GM23248 (cell line): ENCODE data around the gene SLC46A2. TPM values are rescaled to one million over a fixed set of nuclear protein-coding genes. Genes with fewer than 3 reads are reported as not detected.

Source experiments
- DNase-seq: peaks from one replicate; pipeline ENCODE4 v3.0.0-alpha.2; 2015
- H2AFZ ChIP-seq: fragments of 200-600 bp; sonication (generic); 2 replicates; pipeline ENCODE4 v1.6.1; 2016; ENCODE audit warnings: antibody characterized with exemption
- H3F3A ChIP-seq: fragments of 200-600 bp; sonication (generic); 2 replicates; pipeline ENCODE4 v1.6.1; 2016; ENCODE audit warnings: mild to moderate bottlenecking, antibody characterized with exemption, mixed run types; ENCODE audit not compliant: insufficient read depth
- H3K27ac ChIP-seq: fragments of 200-600 bp; sonication (generic); 2 replicates; pipeline ENCODE4 v1.5.1; 2016; ENCODE audit warnings: mild to moderate bottlenecking
- H3K27me3 ChIP-seq: fragments of 200-600 bp; sonication (generic); replicated peaks from 2 replicates; pipeline ENCODE4 v1.6.1; 2016; ENCODE audit warnings: mild to moderate bottlenecking; ENCODE audit not compliant: insufficient read depth
- H3K36me3 ChIP-seq: fragments of 200-600 bp; sonication (generic); 2 replicates; pipeline ENCODE4 v1.6.1; 2016; ENCODE audit warnings: low read depth, mild to moderate bottlenecking
- H3K4me1 ChIP-seq: fragments of 200-600 bp; sonication (generic); 2 replicates; pipeline ENCODE4 v1.6.1; 2016; ENCODE audit warnings: mild to moderate bottlenecking; ENCODE audit not compliant: insufficient read depth
- H3K4me2 ChIP-seq: fragments of 200-600 bp; sonication (generic); one replicate; pipeline ENCODE4 v1.6.1; 2016; ENCODE audit warnings: mild to moderate bottlenecking; ENCODE audit not compliant: unreplicated experiment
- H3K4me3 ChIP-seq: fragments of 200-600 bp; sonication (generic); 2 replicates; pipeline ENCODE4 v1.5.1; 2016; ENCODE audit warnings: mild to moderate bottlenecking
- H3K79me2 ChIP-seq: fragments of 200-600 bp; sonication (generic); 2 replicates; pipeline ENCODE4 v1.6.1; 2016; ENCODE audit warnings: mild to moderate bottlenecking; ENCODE audit not compliant: insufficient read depth
- H3K9ac ChIP-seq: fragments of 200-600 bp; sonication (generic); 2 replicates; pipeline ENCODE4 v1.6.1; 2016; ENCODE audit warnings: mild to moderate bottlenecking
- H3K9me2 ChIP-seq: fragments of 200-600 bp; sonication (generic); 2 replicates; pipeline ENCODE4 v1.6.1; 2016; ENCODE audit warnings: mixed run types, mild to moderate bottlenecking, moderate library complexity; ENCODE audit not compliant: insufficient read depth
- H3K9me3 ChIP-seq: fragments of 200-600 bp; sonication (generic); one replicate; pipeline ENCODE4 v1.6.1; 2017; ENCODE audit warnings: low read depth
- H4K20me1 ChIP-seq: fragments of 200-600 bp; sonication (generic); 2 replicates; pipeline ENCODE4 v1.6.0; 2016; ENCODE audit not compliant: insufficient read depth
- EZH2 ChIP-seq: fragments of 200-600 bp; sonication (generic); IDR thresholded peaks from 2 replicates; pipeline ENCODE4 v1.6.1; 2018; ENCODE audit warnings: antibody characterized with exemption, mild to moderate bottlenecking; ENCODE audit not compliant: insufficient read depth, poor library complexity, severe bottlenecking
- EZH2phosphoT487 ChIP-seq: fragments of 200-600 bp; sonication (generic); IDR thresholded peaks from 2 replicates; pipeline ENCODE4 v1.6.1; 2018; ENCODE audit warnings: antibody characterized with exemption, moderate library complexity, mild to moderate bottlenecking, low read depth; ENCODE audit not compliant: insufficient read depth
- whole genome bisulfite sequencing, 2 experiments: methylation state at CpG; one replicate each; pipeline ENCODE4 v1.1.6; 2015 to 2017; ENCODE audit warnings: low lambda C conversion rate in 2 of 2, low coverage in 1 of 2; ENCODE audit errors: missing lambda C conversion rate in 2 of 2; 5-methylcytosine and 5-hydroxymethylcytosine counted together
- in situ Hi-C: fragments of 300-500 bp; cut with MboI; formaldehyde crosslinking; loops from 2 replicates; pipeline ENCODE4 v1.15.0; 2020
- polyA plus RNA-seq: library from polyadenylated mRNA; unstranded; fragments of >200 nt; fragmentation: Nextera tagmentation; extraction: Ambion mirVana; gene quantifications from 2 replicates; pipeline ENCODE4 v1.2.1, GENCODE V29; 2016
- total RNA-seq: library from RNA; depleted of rRNA; stranded (reverse); fragments of >200 nt; shearing (Covaris generic); gene quantifications from 2 replicates; pipeline ENCODE4 v1.2.3, GENCODE V29; 2014

Gene SLC46A2
- total and polyA plus RNA-seq, 2 experiments from 2014 or later: not detected

- Histone ChIP-seq H3K4me2 (no peak overlapping the region), H3K4me3 (no peak overlapping the region), H3K27me3 (no peaks in the 10 kb centered on the region), H3K9ac (no peak overlapping the region), H3K4me1 (peaks cover 11% of the 10 kb centered on the region), H3K79me2 (peaks cover 31% of the 10 kb centered on the region), H3K36me3 (peaks cover 4% of the 10 kb centered on the region; the same call in 1 of the 2 replicates), H4K20me1 (no peaks in the 10 kb centered on the region), H3K9me2 (no peaks in the 10 kb centered on the region), H3F3A (peaks cover 18% of the 10 kb centered on the region), H3K27ac (no peak overlapping the region), H3K9me3 (no peaks in the 10 kb centered on the region), H2AFZ (no peak overlapping the region)
- 87 to 91% methylated on average over 10 of the region's 10 CpGs for WGBS, 2 experiments
- in situ Hi-C loops: no loop called here
- TF ChIP-seq EZH2: no peak
- TF ChIP-seq EZH2phosphoT487: no peak
- DNase-seq: no peak
Observed at GRCh38 chr9:112854657-112855056, 36.0 kb downstream of the SLC46A2 start.

GRCh38 chr9:112853882-112854585 lies 36.6 kb downstream of the SLC46A2 start:
- Histone ChIP-seq H3K9me3 (no peaks in the 10 kb centered on the region), H3F3A (peaks cover 12% of the 10 kb centered on the region), H3K79me2 (peaks cover 28% of the 10 kb centered on the region), H3K27me3 (no peaks in the 10 kb centered on the region), H4K20me1 (no peaks in the 10 kb centered on the region), H3K4me1 (peaks cover 10% of the 10 kb centered on the region), H2AFZ (no peak overlapping the region), H3K4me2 (no peak overlapping the region), H3K27ac (no peak overlapping the region), H3K9me2 (no peaks in the 10 kb centered on the region), H3K9ac (no peak overlapping the region), H3K4me3 (no peak overlapping the region), H3K36me3 (peaks cover 4% of the 10 kb centered on the region; the same call in 1 of the 2 replicates)
- 81 to 83% methylated on average over 13 of the region's 13 CpGs for WGBS, 2 experiments
- in situ Hi-C loops: no loop called here
- TF ChIP-seq EZH2phosphoT487 (no peak), EZH2 (no peak)
- no peak for DNase-seq

- H3K4me1 ChIP-seq: no peaks in the 10 kb centered on the region; the same call in 1 of the 2 replicates
- in situ Hi-C loops: no loop called here
- H3K9me2 ChIP-seq: no peaks in the 10 kb centered on the region
- H3K4me2 ChIP-seq: no peak overlapping the region
- peaks cover 4% of the 10 kb centered on the region; the same call in 1 of the 2 replicates for H3K36me3 ChIP-seq
- 67 to 68% methylated on average over 13 of the region's 13 CpGs for WGBS, 2 experiments
- no peak overlapping the region for H2AFZ ChIP-seq
- no peak overlapping the region for H3K4me3 ChIP-seq
- H3F3A ChIP-seq: peaks cover 1% of the 10 kb centered on the region; the same call in 1 of the 2 replicates
- peaks cover 24% of the 10 kb centered on the region for H3K79me2 ChIP-seq
- no peak overlapping the region for H3K9ac ChIP-seq
- no peaks in the 10 kb centered on the region for H3K27me3 ChIP-seq
- H3K27ac ChIP-seq: no peak overlapping the region
- no peaks in the 10 kb centered on the region for H4K20me1 ChIP-seq
- no peak for DNase-seq
- TF ChIP-seq EZH2phosphoT487: no peak
- no peak for TF ChIP-seq EZH2
- H3K9me3 ChIP-seq: no peaks in the 10 kb centered on the region
Observed at GRCh38 chr9:112852741-112853504, 37.8 kb downstream of the SLC46A2 start.

- Histone ChIP-seq H3F3A (peaks cover 7% of the 10 kb centered on the region; the same call in 1 of the 2 replicates), H3K79me2 (peaks cover 20% of the 10 kb centered on the region), H3K27ac (no peak overlapping the region), H3K9me2 (no peaks in the 10 kb centered on the region), H3K4me1 (peaks cover 20% of the 10 kb centered on the region), H4K20me1 (no peaks in the 10 kb centered on the region), H3K4me3 (no peak overlapping the region), H3K27me3 (no peaks in the 10 kb centered on the region), H3K9me3 (no peaks in the 10 kb centered on the region), H3K4me2 (no peak overlapping the region), H2AFZ (no peak overlapping the region), H3K9ac (no peak overlapping the region), H3K36me3 (peaks cover 4% of the 10 kb centered on the region; the same call in 1 of the 2 replicates)
- 96 to 98% methylated on average over 6 of the region's 6 CpGs for WGBS, 2 experiments
- TF ChIP-seq EZH2phosphoT487: no peak
- no peak for TF ChIP-seq EZH2
- DNase-seq: no peak
- in situ Hi-C loops: no loop called here
Observed at GRCh38 chr9:112850840-112851239, 39.8 kb downstream of the SLC46A2 start.
